Embryonic facial prominence (tissue), 1 donor: ENCODE measurements around the gene HIVEP2.

Source experiments
- DNase-seq: peaks from one replicate; pipeline ENCODE4 v3.0.0-alpha.2; 2016; ENCODE audit errors: extremely low spot score

HIVEP2 gene

DNA sequence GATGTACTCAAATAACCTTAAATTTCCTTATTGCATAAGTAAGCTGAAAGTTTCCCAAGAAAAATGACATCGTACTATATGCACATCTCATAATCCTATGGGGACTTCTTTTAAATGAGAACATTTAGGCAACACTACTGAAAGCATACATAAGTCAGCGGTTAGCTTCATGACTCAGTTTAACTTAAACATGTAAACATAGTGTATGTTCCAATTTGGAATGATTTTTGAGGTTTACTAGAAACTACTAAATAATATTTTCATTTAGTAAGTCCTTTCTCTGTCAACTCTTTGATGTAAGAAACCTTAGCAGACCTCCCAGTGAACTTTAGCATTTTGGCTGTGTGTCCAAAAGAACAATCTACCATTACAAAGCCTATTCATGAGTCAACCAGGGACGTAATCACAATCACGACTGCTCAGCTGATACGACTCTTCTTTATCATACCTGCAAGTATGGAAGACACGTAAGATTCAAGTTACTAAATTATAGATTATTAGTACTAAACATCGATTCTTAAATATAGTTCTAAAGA, 19.3 kb downstream of the HIVEP2 start:
- DNase-seq = no peak

DNA sequence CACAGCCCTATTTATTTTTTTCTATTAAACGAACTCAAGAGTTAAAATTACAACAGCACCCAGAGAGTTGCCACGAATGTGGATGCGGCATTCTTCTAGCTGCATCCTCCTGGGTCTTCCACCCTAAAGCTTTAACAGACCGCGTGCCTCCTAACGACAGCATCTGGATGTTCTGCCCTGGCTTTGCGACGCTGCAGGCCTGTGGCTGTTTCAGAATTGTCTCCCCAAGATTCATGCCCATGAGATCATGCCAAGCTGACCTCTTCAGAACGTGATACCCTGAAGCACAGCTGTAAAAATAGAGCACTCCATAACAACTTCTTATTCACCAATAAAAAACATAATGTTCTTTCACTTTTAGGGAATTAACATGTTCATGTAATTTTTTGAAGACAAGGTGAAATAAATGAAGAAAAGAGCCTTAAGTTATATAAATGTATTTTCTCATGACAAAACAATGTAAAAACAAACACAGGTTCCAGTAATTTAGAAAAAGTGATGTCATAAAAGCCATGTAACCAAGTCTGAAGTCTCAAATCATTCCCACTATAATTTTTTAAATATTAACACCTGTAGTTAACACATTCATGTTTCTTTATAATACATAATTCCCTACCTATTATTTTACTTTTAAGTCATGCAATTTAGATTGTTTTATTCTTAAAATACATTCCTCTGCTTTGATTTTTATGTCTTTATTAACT, 26.5 kb downstream of the HIVEP2 start:
- no peak for DNase-seq

DNA sequence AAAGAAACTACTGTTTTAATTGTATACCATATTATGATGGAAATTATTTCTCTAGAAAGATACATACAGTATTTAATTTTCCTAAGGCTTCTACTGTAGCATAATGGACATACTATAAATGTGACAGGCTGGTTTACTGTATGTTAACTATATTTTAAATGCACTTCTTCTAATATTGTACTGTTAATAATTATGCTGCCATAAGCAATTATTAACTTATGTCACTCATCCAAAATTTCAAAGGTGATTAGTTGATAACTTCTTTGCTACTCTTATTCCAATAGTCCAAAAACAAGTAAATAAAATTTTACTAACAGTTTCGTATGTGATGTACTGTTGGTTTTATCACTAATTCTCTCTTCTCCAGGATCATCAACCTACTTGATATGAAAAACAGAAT, 28.1 kb downstream of the HIVEP2 start:
- DNase-seq = no peak

DNA sequence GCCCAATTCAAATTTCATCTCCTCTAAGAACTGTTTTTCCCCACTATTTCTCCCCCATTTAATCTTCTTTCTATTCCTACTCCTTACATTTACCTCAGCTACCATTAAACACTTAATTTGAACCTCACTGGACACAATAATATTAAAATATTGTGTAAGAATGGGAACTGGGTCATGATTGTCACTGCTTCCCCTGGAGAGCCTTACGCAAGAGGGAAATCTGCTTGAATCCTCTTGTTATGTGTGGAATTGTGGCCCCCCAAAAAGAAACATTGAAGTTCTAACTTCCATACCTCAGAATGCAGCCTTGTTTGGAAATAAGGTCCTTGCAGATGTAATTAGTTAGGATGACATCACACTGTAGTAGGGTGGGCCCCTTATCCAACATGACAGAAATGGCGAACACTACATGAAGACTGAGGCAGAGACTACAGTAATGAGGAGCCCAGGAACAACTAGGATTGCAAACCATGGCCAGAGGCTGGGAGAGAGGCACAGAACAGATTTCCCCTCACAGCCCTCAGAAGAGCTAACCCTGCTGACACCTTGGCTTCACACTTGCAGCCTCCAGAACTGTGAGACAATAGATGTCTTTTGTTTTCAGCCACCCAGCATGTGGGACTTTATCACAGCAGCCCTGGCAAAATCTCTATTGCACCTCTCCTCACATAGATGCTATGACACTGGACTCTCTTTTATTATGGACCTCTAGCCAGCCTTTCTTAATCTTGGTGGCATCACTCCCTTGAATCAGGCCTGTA, 29.9 kb downstream of the HIVEP2 start:
- no peak for DNase-seq

DNA sequence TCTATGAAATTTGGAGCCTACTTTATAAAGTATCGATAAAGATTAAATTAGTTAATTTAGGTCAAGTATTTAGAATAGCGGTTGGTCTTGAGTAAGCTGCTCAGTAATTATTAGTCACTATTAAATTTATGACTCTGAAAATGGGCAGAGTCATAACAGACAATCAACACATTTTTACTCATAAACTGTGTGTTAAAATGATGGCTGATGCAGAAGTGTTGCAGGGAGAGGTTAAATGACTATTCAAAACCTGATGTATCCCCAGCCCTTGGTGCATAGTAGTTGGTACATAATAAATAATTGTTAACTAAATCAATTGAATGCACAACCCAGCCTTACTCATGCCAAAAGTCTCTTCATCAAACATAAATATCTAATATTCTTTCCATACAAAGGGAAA, 30.6 kb downstream of the HIVEP2 start:
- no peak for DNase-seq

DNA sequence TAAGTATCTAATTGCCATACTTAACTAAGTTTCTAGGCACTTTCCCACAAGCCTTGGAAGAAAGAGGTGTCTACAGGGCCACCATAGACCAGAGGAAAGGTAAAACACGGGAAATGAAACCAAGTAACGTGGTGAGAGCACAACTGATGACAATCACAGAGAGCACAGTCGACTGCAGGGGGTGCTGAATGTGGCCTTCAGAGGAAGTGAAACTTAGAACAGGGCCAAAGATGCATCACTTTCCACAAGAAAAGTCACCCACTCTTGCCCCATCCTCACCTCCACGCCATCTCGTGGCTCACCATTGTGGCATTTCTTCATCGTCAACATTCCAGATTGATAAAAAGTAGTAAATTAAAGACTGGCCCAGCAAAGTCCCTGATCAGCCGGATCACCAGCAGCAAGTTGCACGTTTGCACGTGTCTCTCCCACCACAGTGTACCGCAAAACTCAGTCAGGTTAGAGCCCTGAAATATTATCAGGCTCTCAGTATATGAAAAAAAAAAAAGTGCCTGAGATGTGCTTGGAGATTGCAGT, 31.4 kb downstream of the HIVEP2 start:
- no peak for DNase-seq

DNA sequence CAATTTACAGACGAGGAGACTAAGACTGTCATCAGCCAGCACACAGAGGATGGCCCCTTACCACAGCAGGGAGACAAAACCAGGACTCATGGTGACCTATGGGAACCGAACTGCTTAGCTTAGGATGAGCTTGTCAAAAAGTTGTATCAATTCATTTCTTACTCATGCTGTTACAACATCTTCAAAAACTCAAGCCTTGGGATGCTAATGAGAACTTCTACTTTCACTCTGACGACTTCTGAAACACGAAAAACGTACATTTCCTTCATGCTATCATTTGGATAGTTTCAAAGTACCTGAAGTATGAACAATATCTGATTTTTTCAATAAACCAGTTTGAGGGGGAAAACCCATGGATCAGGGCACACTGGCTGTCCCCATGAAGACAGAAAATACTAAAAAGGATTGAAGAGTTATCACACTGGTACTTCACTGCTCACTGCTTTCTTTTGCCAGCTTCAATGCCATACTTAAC, 31.9 kb downstream of the HIVEP2 start:
- no peak for DNase-seq

DNA sequence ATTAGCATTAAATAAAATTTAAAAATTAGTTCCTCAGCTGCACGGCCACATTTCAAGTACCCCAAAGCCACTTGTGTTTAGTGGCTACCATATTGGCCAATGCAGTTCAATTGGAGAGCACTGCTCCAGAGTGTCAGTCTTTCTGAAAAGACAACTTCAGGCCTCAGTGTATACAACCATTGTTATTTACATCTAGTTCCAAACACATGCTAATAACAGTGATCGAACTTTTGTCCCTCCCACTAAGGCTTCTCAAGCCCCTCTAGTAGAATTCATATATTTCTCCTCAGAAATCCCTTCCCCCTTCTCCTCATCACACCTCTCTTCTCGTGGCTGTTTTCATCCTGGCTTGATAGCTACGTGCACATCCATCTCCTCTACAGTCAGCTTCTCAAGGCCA, 32.9 kb downstream of the HIVEP2 start:
- DNase-seq = no peak

DNA sequence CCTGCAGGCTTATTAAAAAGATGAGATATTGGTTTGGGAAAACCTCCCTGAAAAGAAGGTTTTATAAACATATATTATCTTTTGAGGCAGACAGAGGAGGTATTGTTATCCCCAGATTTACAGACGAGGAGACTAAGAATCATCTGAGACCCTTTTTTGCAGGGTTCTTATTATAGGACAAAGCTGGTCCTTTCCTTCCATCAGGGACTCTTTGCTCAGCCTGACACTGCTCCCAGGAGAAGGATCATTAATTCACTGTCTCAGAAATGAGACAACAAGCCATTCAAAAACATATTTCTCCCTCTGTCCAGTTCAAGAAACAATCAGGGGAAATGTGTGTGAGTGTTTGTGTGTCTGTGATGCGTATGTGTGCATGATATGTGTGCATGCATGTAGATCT, 33.5 kb downstream of the HIVEP2 start:
- DNase-seq = no peak

DNA sequence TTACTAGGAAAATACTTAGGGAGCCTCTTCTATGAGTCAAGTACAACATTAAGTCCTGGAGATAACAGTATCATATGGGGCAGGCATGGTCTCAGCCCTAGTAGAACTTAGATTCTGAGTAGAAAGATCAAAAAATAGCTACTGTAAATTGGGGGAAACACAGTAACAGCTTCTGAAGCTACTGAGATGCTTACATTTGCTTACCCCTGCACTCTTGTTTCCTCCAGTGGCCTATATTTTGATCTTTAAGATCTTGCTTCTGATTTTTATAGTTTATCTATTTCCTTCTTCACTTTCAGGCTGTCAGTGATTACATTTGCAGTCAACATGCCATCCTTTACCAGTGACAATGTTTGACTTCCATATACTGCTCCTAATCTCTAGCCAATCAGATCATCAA, 35.3 kb downstream of the HIVEP2 start:
- no peak for DNase-seq

DNA sequence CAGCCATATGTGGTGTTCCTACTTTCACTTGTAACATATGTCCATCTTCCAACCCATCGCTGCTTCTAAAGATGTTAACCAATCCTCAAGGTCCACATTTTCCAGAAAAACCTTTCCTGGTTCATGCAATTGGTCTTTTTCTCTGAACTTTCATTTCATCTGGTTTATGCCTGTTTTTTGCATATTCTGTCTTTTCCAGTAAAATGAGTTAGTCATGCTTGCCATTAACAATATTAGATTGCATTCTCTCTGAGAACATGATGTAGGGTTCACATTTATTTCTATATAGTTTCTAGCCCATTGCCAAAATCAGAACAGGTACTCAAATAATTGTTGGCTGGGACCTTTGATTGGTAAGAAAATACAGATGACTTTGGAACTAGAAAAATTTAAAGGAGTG, 36.7 kb downstream of the HIVEP2 start:
- no peak for DNase-seq

DNA sequence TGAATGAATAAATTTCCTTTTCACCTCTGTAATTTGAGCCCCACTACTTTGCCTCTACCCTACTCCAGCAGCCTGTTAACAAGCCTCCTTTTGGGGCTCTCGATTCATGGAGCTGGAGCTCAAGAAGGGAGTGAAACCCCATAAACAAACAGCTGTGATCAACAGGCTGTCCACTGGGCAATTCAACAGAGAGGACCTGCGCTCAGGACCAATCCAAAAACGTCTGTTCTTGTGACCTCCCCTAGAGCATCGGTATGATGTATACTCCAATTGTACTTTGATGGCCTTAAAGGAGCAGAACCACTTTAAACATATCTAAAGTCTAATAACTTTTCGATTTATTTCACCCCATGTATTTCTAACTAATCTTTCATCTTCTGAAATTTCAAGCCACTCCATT, 37.4 kb downstream of the HIVEP2 start:
- DNase-seq = no peak

DNA sequence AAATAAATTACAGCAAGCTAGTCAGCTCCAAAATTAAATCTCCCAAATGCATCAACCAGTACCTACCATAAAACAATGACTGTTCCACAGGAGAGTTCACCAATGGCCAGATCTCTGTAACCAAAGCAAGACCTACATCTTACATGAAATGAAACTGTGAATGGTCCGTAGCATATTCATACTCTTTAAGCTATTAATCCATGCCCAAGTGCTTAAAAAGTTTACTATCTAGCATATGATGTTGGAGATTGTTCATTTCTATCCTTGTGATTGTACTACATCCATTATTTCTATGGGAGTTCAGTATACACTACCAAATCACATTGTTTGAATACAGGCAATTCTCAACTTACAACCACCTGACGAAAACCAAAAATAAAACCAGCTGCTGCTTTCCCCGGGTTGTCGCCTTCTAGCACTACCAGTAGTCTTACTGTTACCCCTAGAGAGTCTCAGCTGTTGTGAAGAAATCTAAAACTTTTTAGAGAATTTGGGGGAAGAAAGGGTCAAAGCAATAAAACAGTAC, 38.0 kb downstream of the HIVEP2 start:
- no peak for DNase-seq

DNA sequence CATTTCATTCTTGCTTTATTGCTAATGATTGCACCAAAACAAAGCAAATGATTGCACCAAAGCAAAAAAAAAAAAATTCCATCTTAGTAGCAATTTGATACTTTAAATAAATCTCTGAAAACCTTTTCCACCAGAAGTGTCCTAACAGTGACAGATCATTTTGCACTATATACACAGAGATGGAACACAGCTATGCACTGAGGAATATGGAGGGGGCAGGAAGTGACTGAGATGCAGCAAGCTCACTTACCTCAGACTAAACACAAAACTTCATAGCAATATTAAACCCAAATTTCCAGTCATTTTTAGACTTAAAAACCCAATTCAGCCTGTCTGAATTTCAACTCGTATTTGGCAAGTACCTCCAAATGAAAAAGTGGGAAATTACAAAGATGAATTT, 41.2 kb downstream of the HIVEP2 start:
- no peak for DNase-seq

DNA sequence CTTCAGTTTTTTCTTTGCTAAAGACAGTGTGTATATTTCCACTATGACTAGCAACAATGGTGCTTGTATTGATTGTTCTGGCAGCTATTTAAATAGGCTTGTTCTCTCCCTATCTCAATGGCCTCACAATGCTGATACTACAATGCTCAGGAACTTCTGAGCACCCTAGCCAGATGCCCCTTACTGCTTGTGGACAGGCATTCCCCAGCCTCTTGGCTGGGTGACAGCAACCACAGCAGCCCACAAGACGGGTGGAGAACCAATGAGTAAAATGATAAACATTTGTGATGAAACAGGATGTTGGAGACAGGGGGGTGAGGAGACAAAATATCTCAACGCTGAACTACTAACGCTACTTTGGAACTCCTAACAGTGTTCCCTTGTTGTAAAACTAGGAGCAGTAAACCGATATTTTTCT, 42.3 kb downstream of the HIVEP2 start:
- no peak for DNase-seq

DNA sequence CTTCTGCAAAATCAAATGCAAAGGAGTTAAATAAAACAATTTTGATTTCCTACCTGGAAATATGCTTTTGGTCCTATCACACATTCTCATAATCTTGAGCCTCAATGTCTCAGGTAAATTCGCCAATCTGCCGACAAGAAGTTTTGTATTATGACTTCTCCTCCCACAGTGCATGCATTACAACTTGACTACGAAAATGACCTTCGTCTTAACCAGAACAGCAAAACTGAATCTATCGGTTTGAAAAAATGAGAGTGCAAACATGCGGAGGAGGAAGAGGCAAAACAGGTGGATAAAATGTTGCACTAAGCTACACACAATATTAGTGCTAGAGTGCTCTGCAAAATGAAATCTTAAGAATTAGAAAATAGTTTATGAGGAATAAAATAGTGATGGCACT, 43.4 kb downstream of the HIVEP2 start:
- no peak for DNase-seq

DNA sequence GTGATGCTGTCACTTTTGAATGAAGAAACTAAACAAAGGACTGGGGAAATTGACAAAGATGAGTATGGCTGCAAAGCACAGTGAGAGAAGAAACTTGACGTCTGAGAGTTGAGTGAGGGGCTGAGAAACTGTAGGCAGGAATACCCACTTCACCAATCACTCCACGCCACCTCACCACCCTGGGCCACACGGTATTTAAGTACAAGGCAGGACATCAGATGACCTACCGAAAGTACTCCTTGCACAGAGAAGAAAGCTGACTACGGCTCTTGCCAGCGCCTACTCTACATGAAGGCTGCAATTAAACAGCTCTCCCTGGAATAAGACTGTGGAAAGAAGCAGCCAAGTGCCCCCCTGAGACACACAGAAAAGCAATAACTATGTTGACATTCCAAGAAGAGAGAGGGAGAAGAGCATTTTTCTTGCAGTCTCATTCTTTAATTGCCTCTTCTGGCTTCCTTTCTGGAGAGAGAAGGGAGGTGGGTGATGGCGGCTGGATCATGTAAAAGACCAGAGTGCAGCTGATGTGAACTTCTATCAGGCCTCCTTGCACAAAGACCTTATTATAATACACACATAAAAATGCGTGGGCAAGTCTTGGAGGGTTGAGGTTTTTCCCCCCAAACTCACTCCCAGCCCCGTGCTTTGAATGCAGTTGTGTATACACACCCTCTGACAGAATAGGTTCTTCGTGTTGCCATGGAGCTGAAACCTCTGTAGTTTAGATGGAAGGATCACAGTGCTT, 44.6 kb downstream of the HIVEP2 start:
- DNase-seq = no peak

DNA sequence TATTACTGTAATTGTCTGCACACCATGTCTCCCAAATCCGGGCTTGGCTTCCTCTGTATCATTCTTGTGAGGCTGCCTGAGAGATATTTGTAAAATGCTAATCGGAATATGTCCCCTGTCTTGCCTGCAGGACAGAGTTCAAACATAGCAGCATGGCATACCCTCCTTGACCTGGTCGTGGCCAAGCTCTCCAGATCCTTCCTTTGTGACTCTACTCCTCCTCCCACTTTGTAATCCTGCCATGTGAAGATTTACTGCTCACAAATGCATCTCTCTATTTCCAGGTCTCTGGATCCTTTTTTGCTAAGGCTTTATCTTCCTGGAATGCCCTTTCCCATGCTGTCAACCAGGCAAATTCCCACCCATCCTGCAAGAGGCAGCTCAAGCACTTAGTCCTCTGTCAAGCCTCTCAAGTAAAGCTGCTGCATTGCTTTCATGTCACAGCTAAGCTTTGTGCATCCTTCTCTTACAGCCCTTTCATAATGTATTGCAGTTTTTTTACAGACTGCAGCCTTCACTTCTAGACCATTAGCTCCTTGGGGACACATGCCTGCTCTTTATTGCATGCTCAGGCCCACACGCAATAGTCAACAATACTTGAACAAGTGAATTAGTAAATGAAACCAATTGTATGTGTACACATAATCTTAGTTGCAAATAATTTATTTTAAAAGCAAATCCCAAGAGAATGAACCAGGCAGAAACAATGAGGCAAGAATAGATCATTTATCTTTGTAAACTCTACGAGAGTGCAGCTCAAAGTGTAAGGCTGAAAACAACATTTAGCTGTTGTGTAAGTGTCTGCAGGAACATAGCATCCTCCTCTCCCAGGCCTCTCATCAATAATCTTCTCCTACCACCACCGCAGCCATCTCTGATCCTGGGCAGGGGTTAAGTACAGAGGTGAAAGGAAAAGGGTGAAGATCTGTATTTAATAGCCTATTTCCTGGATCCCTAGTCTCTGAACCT, 45.8 kb downstream of the HIVEP2 start:
- DNase-seq = no peak

DNA sequence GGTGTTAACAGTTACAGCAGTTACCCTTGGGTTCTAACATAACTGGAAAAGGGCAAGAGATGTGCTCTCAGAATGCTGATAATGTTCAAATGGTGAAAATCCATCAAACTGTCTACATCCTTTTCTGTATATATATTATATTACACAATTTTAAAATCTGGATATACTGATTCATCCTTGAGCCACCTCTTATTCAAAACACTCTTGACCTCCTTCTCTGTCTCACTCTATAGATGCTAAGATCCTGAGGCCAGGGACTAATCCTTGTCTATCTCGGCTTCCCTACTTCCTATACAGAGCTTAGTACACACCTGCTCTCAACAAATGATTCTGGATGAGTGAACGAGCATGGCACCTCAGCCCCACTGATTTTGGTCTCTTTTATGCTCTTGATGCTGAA, 47.3 kb downstream of the HIVEP2 start:
- no peak for DNase-seq

DNA sequence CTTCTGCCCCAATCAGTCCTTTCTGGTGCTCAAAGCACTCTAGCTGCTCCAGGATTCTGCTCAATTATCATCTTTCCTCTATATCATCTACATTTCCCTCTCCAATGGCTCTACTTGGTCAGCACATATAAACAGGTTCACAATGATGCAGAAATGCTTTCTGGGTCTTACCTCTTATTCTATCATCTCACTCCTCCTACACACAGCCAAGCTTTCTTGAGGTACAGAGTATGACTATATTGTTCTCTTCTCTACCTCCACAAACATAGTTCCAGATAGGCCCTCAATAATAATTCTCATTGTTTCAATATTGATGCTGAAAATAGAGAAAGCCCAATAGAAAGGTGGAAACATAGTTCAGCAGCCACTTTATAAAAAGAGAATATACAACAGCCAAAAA, 48.2 kb downstream of the HIVEP2 start:
- DNase-seq = no peak

DNA sequence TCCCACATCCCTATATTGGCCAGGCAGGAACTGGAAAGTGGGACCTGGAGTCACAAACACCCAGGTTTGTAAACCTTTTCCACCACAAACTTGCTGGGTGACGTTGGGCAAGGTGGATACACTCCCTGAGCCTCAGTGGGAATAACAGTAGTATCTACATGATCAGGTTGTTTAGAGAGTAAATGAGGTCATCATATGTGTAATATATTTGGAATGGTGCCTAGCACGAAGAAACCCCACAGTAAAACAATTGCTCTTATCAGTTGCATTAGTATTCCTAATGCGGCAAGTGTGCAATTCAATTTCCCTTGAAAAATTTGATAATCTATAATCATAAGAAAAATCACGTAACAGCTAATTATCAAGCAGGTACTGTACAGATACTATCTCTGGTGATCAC, 51.9 kb downstream of the HIVEP2 start:
- DNase-seq = no peak
